Measurements from ENCODE around the gene ASIC1. TPM values are rescaled to one million over a fixed set of nuclear protein-coding genes. Genes with fewer than 3 reads are reported as not detected.

The ASIC1 gene
- total and polyA plus RNA-seq, 2 of the 4 experiments (the other 2 are of a cell fraction): 1.6 to 9.9 TPM

DNA sequence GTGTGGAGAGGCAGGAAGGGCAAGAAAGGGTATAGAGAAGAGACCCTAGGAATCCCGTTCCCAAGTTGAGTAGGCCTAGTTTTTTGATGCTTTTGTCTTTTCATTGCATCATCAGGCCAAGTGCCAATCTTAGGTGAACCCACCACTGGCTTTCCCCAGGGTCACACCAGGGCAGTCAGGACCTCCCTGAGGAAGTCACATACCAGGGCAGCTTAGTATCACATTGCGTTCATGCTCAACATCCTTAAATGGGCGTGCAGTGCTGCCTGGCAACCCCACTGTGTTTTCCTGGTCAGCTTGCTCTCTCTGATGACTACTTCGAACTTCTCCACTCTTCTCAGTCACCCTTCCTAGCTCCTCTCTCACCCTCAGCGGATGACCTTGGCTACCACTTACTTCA, 9.0 kb downstream of the ASIC1 start (continued):
- peak; percentile 93 for TF ChIP-seq CEBPB (IDR thresholded peaks at IDR 0.05; ENCODE audit: low read depth, low read length)

DNA sequence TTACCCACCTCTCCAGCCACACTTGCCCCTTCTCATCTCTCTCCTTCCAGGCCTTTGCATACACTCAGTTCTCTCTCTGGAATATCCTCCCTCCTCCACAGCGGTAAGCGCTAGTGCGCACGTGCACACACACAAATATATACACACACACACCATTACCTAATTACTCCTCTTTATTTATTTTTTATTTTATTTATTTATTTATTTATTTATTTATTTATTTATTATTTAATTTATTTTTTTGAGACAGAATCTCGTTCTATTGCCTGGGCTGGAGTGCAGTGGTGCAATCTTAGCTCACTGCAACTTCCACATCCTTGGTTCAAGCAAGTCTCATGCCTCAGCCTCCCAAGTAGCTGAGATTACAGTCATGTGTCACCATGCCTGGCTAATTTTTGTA, 11.7 kb downstream of the ASIC1 start:
- no peaks in the 10 kb centered on the region; the same call in 1 of the 2 replicates for H4K20me1 ChIP-seq (ENCODE audit: insufficient read depth, low read length)
- H2BK20ac ChIP-seq (ENCODE audit: low read depth, low read length): no peak overlapping the region
- no peak overlapping the region; the same call in 1 of the 2 replicates for H2AK5ac ChIP-seq (ENCODE audit: low read depth, low read length)
- WGBS, 2 experiments (ENCODE audit: extremely low coverage in 2 of 2, insufficient read length in 1 of 2): 100% methylated on average over 1 of the region's 5 CpGs; no CpG with 5 or more reads in 1 of the 2 experiments
- dilution Hi-C loops (cut with HindIII; ENCODE audit: low sequenced_read_pairs, unreplicated experiment): no loop called here
- ATAC-seq (ENCODE audit: low read depth): no peak
- no peak overlapping the region for H4K91ac ChIP-seq (ENCODE audit: insufficient read depth, low read depth, low read length)
- H3K9me1 ChIP-seq (ENCODE audit: insufficient read depth, low read length): 0 out of 2 replicates have a peak, but pooled peaks cover 7% of the 10 kb centered on the region
- no TSS peak for BruUV-seq (replicated peaks)
- no peak overlapping the region for H3K4me2 ChIP-seq (ENCODE audit: low read depth, low read length)
- H2BK5ac ChIP-seq (ENCODE audit: low read depth, low read length, poor library complexity, severe bottlenecking): no peak overlapping the region
- H3K18ac ChIP-seq (ENCODE audit: low read depth, low read length): no peak overlapping the region
- no peak overlapping the region for H3K56ac ChIP-seq (ENCODE audit: extremely low read depth, insufficient read depth, low read length)
- no peak overlapping the region for H4K8ac ChIP-seq (ENCODE audit: low read depth in 2 of 2, low read length in 2 of 2)
- no peak overlapping the region for H2AK9ac ChIP-seq (replicated peaks; ENCODE audit: low read depth, low read length, poor library complexity)
- H2BK15ac ChIP-seq (ENCODE audit: low read depth, low read length): no peak overlapping the region
- no peak overlapping the region for H3K27ac ChIP-seq (ENCODE audit: insufficient read depth, low read length)
- DNase-seq: no peak
- H3K4ac ChIP-seq (ENCODE audit: low read depth, low read length): no peak overlapping the region
- no peak overlapping the region for H3K14ac ChIP-seq (replicated peaks; ENCODE audit: low read depth, low read length)
- no peak overlapping the region for H3K4me3 ChIP-seq (ENCODE audit: insufficient read depth, low read depth, low read length)
- no peak overlapping the region for H3K23ac ChIP-seq (ENCODE audit: low read depth, low read length)
- no peaks in the 10 kb centered on the region for H3K36me3 ChIP-seq (ENCODE audit: control insufficient read depth, insufficient read depth, low read length)
- no peaks in the 10 kb centered on the region for H3K9me3 ChIP-seq (ENCODE audit: control insufficient read depth, insufficient read depth, low read length)
- no peak overlapping the region for H4K5ac ChIP-seq (ENCODE audit: low read depth, low read length)
- CTCF ChIA-PET: no interaction called here
- H3K9ac ChIP-seq (ENCODE audit: low read depth, low read length): no peak overlapping the region
- POLR2A ChIA-PET (ENCODE audit: unreplicated experiment): no interaction called here
- peaks cover 8% of the 10 kb centered on the region for H3K4me1 ChIP-seq (ENCODE audit: control insufficient read depth, insufficient read depth, low read length)
- no peaks in the 10 kb centered on the region for H3K79me1 ChIP-seq (ENCODE audit: low read depth in 1 of 2, low read length in 2 of 2)
- intact Hi-C loops (cut with micrococcal nuclease): no loop called here
- H2AFZ ChIP-seq (replicated peaks; ENCODE audit: low read length, poor library complexity): no peak overlapping the region
- in situ Hi-C loops (cut with MboI; ENCODE audit: low sequenced_read_pairs): loop anchor here (5.0 kb wide), 1 partner anchor 292 kb away; no protein-coding TSS in a partner anchor
- no peak overlapping the region for H2BK120ac ChIP-seq (ENCODE audit: low read depth, low read length)
- no peaks in the 10 kb centered on the region for H3K27me3 ChIP-seq (ENCODE audit: control insufficient read depth, insufficient read depth, low read length)
- TF ChIP-seq MAFK (IDR thresholded peaks at IDR 0.05; ENCODE audit: low read depth, low read length) (no peak), RFX5 (IDR thresholded peaks at IDR 0.05; ENCODE audit: low read depth, low read length) (no peak), NFE2L2 (IDR thresholded peaks at IDR 0.05; ENCODE audit: low read depth, low read length) (no peak), CHD1 (IDR thresholded peaks at IDR 0.05; ENCODE audit: low read depth, low read length) (no peak), FOS (IDR thresholded peaks at IDR 0.05; ENCODE audit: low read depth, low read length) (no peak), MAZ (IDR thresholded peaks at IDR 0.05; ENCODE audit: borderline replicate concordance, low read depth, low read length) (no peak), CEBPB (IDR thresholded peaks at IDR 0.05; ENCODE audit: low read depth, low read length) (no peak), BHLHE40 (IDR thresholded peaks at IDR 0.05; ENCODE audit: low read depth, low read length) (no peak), RCOR1 (IDR thresholded peaks at IDR 0.05; ENCODE audit: insufficient replicate concordance, low read length) (no peak), POLR2A (IDR thresholded peaks at IDR 0.05; ENCODE audit: low read depth, low read length) (no peak), RAD21 (IDR thresholded peaks at IDR 0.05; ENCODE audit: low read length) (no peak), MXI1 (IDR thresholded peaks at IDR 0.05; ENCODE audit: borderline replicate concordance, low read depth, low read length) (no peak)
- TF ChIP-seq, protein P1, sequence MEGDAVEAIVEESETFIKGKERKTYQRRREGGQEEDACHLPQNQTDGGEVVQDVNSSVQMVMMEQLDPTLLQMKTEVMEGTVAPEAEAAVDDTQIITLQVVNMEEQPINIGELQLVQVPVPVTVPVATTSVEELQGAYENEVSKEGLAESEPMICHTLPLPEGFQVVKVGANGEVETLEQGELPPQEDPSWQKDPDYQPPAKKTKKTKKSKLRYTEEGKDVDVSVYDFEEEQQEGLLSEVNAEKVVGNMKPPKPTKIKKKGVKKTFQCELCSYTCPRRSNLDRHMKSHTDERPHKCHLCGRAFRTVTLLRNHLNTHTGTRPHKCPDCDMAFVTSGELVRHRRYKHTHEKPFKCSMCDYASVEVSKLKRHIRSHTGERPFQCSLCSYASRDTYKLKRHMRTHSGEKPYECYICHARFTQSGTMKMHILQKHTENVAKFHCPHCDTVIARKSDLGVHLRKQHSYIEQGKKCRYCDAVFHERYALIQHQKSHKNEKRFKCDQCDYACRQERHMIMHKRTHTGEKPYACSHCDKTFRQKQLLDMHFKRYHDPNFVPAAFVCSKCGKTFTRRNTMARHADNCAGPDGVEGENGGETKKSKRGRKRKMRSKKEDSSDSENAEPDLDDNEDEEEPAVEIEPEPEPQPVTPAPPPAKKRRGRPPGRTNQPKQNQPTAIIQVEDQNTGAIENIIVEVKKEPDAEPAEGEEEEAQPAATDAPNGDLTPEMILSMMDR (conservative IDR thresholded peaks at IDR 0.05; ENCODE audit: low read depth, low read length): no peak
- TF ChIP-seq, protein P2, sequence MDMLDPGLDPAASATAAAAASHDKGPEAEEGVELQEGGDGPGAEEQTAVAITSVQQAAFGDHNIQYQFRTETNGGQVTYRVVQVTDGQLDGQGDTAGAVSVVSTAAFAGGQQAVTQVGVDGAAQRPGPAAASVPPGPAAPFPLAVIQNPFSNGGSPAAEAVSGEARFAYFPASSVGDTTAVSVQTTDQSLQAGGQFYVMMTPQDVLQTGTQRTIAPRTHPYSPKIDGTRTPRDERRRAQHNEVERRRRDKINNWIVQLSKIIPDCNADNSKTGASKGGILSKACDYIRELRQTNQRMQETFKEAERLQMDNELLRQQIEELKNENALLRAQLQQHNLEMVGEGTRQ (IDR thresholded peaks at IDR 0.05; ENCODE audit: low read depth, low read length): no peak
- TF ChIP-seq, protein P3, sequence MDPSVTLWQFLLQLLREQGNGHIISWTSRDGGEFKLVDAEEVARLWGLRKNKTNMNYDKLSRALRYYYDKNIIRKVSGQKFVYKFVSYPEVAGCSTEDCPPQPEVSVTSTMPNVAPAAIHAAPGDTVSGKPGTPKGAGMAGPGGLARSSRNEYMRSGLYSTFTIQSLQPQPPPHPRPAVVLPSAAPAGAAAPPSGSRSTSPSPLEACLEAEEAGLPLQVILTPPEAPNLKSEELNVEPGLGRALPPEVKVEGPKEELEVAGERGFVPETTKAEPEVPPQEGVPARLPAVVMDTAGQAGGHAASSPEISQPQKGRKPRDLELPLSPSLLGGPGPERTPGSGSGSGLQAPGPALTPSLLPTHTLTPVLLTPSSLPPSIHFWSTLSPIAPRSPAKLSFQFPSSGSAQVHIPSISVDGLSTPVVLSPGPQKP (IDR thresholded peaks at IDR 0.05; ENCODE audit: borderline replicate concordance, low read depth, low read length): no peak

Measured in IMR-90 (cell line).